HG03520 (cell line): ENCODE data around the gene PSMD14.
"Not testable (repeated sequence)": the region's sequence is repeated elsewhere in the genome, so short reads cannot be mapped to it uniquely, and the experiment has no call there.

Experiments used
- ATAC-seq: cut with Tn5 transposase; IDR thresholded peaks from one replicate; pipeline ENCODE4 v1.9.1; 2021; ENCODE audit warnings: mild to moderate bottlenecking, moderate library complexity; ENCODE audit not compliant: unreplicated experiment

PSMD14 gene

DNA sequence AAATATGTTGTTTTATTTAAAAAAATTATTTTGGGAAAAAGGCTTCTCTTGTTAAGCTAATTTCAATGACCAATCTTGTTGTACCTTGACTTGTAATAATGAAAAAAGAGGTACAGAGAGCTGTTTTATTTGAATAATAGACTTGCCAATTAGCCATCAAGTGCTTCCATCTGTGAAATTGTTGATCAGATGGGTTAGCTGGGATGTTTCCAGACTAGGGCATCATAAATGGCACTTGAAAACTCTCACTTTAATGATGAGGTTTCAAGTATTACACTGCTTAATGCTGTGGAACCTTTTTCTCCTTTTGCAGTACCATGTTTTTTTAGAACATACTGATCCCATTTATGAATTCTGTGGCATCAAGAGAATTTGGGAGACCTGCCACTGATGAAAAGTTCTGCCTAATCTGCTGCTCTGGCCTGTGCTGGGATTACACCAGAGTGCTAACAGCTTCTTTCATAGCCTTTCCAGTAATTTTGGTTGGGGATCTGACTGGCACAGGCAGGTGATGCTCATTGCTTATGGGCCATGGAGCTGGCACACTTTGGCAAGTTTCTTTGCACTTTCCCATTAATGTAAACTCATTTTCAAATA, 24.2 kb downstream of the PSMD14 start:
- ATAC-seq: no peak

DNA sequence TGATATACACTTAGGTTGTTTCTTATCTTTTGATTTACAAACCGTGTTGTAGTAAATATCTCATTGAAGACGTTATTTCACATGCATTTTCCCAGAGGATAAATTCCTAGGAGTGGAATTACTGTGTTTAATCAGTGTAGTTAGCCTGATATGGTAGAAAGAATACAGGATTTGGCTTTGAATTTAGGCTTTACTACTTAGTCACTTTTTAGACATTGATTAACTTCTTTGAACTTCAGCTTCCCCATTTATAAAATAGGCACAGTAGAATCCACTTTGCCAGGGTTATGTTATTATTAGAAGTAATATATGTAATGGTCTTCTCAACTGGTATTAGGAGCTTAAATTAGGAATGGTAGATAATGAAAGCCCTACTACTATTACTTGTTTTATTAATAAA, 27.4 kb downstream of the PSMD14 start:
- ATAC-seq: no peak

DNA sequence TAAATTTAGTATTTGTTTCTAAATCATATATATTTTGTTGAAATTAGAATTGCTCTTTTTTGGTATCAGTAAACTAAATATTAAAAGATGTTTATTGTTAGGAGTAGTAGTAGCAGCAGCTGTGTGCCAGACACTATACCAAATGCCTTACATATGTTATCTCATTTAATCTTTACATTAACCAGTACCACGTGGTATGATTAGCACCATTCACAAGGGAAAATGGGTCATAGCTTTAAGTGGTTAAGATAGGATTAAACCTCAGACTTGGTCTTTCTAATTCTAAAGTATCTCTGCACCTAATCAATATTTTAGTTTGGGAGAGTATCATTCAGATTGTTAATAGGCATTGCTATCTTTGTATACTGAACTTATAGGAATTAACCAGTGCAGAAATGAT, 29.0 kb downstream of the PSMD14 start:
- no peak for ATAC-seq

DNA sequence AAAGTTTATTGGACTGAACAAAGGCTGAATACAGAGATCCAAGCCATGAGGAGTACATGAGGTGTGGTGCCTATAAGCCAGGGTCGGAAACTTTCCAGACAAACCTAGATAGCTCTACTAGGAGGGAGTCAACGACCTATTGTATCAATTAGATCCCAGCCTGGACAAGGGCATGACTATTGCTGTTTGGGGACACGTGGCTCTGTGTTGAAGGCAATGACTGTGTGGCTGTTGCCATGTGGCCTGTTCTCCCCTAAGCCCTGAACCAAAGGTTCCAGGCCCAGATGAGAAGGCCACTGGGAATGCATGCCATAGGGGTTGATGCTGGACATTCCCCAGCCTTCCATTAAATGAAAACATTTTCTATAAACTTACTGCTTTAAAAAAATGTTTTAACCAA, 31.3 kb downstream of the PSMD14 start:
- ATAC-seq: not testable (repeated sequence)

DNA sequence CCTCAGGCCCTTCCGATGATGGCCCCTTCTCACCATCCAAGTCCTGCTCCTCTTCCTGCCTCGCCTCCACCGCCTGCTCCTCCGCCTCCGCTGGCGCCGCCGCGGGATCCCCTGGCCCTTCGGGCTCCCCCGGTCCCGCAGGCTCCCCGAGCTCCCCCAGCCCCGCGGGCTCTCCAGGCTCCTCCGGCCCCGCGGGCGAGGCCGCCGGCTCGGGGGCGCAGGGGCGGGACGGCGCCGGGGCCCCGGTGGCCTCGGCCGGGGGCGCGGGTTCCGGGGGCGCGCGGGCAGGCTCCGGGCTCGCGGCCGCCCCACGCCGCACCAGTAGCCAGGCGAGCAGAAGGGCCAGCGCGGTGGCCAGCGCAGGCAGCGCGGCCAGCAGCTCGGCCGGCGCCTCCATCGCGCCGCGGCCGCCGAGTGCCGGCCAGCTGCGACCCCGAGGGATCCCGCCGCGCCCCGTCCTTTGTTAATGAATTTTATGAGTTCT, 32.7 kb downstream of the PSMD14 start:
- not testable (repeated sequence) for ATAC-seq

DNA sequence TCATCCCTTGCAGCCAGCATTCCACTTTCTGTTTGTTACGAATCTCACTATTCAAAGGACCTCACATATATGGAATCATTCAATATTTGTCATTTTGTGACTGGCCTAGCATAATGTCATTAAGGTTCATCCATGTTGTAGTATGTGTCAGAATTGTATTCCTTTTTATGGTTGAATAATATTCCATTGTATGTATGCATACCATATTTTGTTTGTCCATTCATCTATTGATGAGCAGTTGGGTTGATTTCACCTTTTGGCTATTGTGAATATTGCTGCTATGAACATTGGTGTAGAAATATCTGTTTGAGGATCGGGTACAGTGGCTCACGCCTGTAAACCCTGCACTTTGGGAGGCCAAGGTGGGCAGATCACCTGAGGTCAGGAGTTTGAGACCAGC, 35.0 kb downstream of the PSMD14 start:
- ATAC-seq: no peak

DNA sequence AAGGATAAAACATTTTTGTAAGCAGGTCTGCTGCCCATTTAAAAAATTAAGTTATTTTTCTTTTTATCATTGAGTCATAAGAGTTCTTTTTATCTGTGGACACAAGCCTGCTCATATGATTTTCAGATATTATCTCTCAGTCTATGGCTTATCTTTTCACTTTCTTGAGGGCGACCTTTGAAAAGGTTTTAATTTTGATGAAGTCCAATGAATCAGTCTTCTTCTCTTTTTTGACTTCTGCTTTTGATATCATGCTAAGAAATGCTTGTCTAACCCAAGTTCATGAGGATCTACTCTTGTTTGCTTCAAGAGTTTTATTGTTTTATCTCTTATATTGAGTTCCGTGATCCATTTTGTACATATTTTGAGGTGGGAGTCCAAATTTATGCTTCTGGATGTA, 36.5 kb downstream of the PSMD14 start:
- no peak for ATAC-seq

DNA sequence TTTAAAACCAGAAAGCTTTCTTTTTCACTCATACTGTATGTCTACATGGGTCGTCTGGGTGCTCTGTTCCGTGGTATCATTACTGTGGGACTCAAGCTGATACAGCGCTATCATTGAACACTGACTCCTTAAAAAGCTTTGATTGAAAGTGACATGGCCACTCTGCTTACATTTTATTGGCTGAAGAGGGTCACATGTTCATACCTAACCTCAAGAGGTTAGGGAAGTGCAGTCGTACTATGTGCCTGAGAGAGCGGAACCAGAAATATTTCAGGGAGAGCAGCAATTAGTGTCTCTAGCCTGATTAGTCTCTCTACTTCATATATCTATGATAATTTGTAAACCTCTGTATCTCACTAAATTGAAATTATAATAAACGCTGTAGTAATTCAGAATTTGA, 43.5 kb downstream of the PSMD14 start:
- ATAC-seq: no peak

DNA sequence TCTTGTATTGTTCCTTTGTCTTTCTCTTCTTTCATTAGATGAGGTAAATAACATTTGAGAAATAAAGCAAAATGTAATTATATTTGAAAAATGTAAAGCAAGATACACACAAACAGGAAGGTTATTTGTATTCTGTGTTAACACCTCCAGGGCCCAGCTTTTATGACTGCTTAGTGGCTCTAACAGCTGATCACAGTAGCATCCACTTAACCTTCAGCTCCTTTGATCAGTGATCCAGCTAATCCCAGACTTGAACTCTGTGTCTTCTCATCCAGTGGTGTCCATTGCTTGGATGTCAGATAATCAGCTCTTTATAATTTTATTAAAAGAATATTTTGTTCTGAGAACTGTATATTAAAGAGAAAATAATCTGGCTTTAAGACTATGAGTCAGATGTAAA, 44.5 kb downstream of the PSMD14 start:
- ATAC-seq: no peak

DNA sequence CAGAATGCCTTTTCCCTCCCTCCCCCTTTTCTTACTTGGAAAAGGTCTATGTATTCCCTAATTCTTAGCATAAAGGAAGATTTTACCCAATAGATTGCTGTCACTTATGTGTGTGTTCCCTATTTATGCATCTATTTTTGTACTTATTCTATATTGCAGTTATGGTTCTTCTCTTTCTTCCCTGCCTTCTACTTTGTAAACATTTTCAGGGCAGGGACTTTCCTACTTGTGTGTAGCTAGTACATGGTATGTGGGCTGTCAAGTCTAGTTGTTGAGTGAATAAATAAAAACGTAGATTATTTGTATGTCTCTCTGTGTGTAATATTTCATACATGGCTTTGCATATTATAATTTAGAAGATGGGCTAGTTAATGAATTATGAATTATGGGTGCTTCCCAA, 45.3 kb downstream of the PSMD14 start:
- ATAC-seq: no peak

DNA sequence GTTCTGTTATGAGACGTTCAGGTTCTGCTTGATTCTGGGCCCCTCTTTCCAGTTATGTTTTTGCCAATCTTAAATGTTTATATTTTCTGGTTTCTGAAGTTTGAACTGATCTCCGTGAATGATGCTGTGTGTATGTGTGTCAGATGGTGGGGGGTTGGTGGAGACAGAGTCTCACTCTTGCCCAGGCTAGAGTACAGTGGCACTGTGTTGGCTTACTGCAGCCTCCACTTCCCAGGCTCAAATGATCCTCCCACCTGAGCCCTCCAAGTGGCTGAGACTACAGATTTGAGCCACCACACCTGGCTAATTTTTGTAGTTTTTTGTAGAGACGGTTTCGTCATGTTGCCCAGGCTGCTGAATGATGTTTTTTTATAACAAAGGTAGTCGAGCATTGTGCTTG, 45.9 kb downstream of the PSMD14 start:
- ATAC-seq: no peak

DNA sequence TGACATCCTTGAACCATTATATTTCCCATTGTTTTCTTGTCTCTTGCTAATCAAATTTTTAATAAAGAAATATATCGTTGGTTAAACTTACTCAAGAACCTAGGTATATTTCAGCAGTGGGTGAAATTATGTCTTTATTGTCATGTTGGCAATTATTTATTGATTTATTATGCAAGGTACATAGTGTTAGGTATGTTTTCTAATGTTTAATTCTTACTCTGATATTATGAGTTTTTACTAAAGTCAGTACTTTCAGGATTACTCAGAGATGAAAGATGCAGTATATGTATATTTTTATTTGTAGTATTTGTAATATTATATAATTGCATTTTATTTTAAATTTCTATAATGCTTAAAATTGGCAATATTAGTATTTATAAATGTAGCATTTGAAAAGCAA, 46.9 kb downstream of the PSMD14 start:
- no peak for ATAC-seq

DNA sequence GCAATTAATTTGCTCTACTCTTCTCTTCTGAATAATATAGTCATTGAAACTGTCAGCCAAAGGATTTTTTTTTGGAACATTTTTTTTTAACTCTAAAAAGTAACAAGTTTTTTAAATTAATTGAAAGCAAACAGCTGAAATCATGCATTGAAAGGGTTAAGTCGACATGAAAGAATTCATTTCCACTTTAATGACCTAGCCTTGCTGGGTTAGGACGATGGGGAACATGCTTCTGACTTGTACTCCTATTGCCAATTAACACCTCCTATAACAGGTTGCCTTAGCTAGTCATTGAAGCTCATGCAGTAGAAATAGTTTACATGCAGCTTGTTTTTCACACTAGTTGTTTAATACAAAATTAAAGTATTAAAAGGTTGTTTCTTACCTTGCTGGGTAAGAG, 47.8 kb downstream of the PSMD14 start:
- no peak for ATAC-seq

DNA sequence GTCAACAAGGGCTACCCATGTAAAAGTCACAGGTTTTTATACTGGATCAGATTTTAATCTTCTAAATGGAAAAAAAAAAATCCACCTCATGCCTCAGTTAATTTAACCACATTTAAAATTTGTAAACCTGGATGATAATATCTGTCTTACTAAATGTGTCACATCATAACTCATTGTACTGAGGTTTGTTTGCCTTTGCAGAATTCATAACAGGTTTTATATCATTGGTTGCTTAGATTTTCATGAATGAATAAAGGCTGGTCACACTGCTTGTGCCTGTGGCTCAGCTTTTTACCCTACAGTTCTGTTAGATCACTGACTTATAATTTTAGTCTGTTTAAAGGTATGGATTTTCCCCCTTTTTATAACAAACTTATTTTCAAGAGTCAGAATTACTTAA, 48.9 kb downstream of the PSMD14 start:
- no peak for ATAC-seq

DNA sequence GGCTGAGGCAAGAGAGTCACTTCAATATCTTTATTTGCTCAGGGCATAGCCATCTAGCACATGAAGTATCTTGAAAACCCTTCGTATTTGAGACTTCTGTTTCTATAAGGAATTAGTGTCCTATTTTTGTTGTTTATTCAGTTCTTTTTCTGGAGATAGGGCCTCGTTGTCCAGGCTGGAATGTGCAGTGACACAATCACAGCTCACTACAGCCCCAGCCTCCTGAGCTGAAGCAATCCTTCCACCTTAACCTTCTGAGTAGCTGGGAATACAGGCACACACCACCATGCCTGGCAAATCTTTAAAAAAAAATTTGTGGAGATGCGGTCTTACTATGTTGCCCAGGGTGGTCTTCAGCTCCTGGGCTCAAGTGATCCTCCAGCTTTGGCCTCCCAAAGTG, 50.6 kb downstream of the PSMD14 start:
- no peak for ATAC-seq

DNA sequence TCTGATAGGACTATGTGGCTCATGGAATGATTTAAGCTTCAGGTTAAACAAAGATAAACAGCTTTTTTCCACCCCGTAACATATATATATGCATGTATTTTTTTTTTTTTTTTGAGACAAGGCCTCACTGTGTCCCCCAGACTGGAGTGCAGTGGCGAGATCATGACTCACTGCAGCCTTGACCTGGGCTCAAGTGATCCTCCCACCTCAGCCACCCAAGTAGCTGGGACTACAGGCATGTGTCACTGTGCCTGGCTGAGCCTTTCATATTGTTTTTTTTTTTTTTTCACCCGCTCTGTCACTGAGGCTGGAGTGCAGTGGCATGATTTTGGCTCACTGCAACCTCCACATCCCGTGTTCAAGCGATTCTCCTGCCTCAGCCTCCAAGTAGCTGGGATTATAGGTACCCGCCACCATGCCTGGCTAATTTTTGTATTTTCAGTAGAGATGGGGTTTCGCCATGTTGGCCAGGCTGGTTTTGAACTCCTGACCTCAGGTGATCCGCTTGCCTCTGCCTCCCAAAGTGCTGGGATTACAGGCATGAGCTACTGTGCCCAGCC, 52.0 kb downstream of the PSMD14 start:
- ATAC-seq: not testable (repeated sequence)

DNA sequence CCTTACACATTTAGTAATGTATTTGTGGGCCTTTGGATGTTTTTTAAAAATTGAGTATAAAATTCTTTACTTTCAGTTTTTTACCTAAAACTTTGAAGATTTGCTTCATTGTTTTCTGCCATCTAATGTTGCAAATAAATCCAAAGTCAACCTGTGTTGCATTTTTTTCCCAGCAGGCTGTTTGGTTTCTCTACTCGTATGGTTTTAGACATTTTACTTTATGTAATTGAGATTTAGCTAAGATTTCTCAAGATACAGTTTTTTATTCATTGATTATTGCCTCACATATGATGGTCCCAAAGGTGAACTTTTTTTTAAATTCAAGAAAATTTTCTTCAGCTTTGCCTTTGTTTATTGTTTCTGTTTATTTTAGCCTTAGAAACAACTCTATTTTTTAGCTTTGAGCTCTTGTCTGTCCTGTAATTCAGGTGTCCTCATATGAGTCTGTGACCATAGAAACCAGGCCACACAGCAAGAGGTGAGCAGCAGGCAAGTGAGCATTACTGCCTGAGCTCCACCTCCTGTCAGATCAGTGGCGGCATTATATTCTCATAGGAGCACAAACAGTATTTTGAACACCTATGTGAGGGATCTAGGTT, 54.4 kb downstream of the PSMD14 start:
- no peak for ATAC-seq

DNA sequence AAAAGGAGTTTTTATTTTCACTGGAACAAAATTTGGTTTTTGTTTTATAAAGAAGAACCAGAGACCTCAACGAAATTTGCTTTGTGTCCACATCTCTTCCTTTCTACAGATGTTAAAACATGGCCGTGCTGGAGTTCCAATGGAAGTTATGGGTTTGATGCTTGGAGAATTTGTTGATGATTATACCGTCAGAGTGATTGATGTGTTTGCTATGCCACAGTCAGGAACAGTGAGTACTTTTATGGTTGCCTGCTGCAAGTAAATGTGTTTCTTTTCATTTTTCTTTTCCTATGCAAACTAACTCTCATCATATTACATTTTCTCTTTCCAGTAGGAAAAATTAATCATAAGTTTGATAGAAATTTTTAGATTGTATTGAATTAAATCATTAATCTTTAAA, 59.5 kb downstream of the PSMD14 start:
- no peak for ATAC-seq

DNA sequence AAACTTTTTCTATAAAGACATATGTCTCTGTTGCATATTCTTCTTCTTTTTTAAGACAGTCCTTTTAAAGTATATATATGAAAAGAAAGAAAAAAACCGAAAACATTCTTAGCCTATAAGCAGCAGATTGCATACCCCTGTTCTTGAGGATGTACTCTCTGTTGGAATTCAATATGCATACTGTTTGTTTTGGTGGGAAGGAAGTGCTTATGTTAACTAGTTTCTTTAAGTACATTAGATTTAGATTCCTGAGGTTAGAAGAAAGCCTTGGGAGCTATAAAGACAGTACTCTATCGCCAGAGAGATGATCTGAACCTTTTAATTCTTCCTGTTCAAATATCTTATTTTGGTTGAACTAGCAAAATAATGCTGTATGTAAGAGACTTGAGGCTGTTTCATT, 61.1 kb downstream of the PSMD14 start:
- ATAC-seq: no peak

DNA sequence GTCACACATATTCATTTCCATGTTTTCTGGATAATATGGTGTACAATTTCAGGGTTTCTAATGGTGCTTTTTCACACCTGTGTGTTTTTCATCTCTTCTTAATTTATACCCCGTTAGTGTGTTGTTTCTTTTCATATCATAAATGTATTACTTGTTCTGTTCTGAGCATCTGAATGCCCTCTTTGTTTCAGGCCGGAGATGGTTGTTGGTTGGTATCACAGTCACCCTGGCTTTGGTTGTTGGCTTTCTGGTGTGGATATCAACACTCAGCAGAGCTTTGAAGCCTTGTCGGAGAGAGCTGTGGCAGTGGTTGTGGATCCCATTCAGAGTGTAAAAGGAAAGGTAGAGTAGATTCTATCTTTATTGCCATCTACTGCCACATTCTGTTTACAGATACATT, 62.8 kb downstream of the PSMD14 start:
- no peak for ATAC-seq

DNA sequence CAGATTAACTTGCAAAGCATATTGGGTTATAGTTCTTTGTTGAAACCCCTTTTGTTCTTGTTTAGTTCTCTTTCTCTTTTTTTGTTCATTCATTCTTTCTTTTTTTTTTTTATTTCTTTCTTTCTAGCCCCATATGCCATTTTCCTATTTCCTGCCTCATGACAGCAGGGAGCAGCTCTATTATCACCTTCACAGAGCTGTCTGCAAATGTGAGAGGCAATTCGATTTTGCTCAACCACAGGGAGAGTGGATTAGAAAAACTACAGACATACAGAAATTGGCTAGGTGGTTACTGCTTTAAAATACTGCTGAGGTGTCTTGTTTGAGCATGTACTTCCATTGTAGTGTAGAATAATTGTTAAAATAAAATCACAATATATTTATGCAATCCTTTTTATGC, 63.6 kb downstream of the PSMD14 start:
- no peak for ATAC-seq

DNA sequence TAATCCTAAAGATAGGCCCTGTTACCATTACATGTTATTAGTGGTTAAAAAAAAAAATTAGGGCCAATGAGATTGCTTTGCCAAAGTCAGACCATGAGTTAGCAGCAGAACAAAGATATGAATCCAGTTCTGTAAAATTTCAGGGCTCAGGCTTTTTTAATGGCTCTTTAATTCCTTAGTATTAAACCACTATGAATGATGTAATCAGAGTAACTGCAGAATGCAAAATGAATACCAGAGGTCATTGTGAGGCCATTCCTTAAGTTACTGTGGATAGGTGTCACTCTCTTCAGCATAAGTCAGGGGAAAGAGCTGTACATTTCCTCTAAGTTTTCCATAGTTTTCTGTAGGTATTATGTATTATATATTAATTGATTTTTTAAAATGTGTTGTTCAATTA, 65.7 kb downstream of the PSMD14 start:
- no peak for ATAC-seq

DNA sequence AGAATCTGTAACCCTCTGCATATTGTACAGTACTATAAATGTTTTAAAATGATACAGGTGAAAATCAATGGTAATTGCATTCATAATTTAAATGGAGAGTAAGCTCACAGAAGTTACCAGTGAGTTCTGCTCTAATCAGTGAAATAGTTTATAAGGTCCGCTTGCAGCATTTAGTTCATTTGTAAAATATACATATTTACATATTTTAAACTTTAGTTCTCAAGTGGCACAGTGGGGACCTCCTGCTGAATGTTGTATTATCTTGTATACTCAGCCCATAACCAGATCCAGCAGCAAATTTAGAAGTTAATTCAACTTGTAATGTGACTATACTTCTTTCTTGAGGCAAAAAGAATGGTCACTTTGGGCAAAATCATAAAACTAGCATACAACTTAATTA, 66.2 kb downstream of the PSMD14 start:
- ATAC-seq: no peak
